HepG2 (cell line): Measurements from ENCODE around the gene SBK3. TPM values are rescaled to one million over a fixed set of nuclear protein-coding genes. Genes with fewer than 3 reads are reported as not detected.
A peak's percentile ranks its signal among the peaks of the same experiment; 100 is the strongest.

Experiments used
- ATAD3A ChIP-seq: sonication (generic); formaldehyde crosslinking; IDR thresholded peaks from 2 replicates; pipeline ENCODE4 v1.4.0; 2020; ENCODE audit warnings: missing genetic modification reagents
- BATF2 ChIP-seq: sonication (generic); formaldehyde crosslinking; IDR thresholded peaks from 2 replicates; pipeline ENCODE4 v1.8.0; 2022; ENCODE audit warnings: mild to moderate bottlenecking, missing genetic modification reagents, moderate library complexity
- FOXK1 ChIP-seq: sonication (generic); formaldehyde crosslinking; IDR thresholded peaks from 2 replicates; pipeline ENCODE4 v1.4.0; 2020; ENCODE audit warnings: low read depth, missing genetic modification reagents, borderline replicate concordance
- HDAC2 ChIP-seq: sonication (generic); formaldehyde crosslinking; IDR thresholded peaks from 2 replicates; pipeline ENCODE4 v1.4.0; 2020; ENCODE audit warnings: missing genetic modification reagents
- HMG20B ChIP-seq: conservative IDR thresholded peaks from 2 replicates; pipeline ENCODE4 v1.6.1; 2016; ENCODE audit warnings: missing genetic modification reagents, missing compliant biosample characterization
- IKZF5 ChIP-seq: IDR thresholded peaks from 2 replicates; pipeline ENCODE4 v1.6.1; 2018; ENCODE audit warnings: missing genetic modification reagents, mild to moderate bottlenecking, missing compliant biosample characterization
- IRX3 ChIP-seq: sonication (generic); formaldehyde crosslinking; IDR thresholded peaks from 2 replicates; pipeline ENCODE4 v1.8.1; 2023; ENCODE audit warnings: mild to moderate bottlenecking, low read depth, missing genetic modification reagents, borderline replicate concordance
- KLF6 ChIP-seq: IDR thresholded peaks from 2 replicates; pipeline ENCODE4 v1.8.0; 2016; ENCODE audit warnings: missing biosample characterization, missing genetic modification reagents
- NFKB2 ChIP-seq: sonication (generic); formaldehyde crosslinking; IDR thresholded peaks from 2 replicates; pipeline ENCODE4 v1.4.0; 2020; ENCODE audit warnings: missing genetic modification reagents, borderline replicate concordance
- RXRB ChIP-seq: IDR thresholded peaks from 2 replicates; pipeline ENCODE4 v1.6.1; 2016; ENCODE audit warnings: borderline replicate concordance, missing genetic modification reagents, missing compliant biosample characterization
- SRY ChIP-seq: sonication (generic); formaldehyde crosslinking; IDR thresholded peaks from 2 replicates; pipeline ENCODE4 v1.8.0; 2022; ENCODE audit warnings: mild to moderate bottlenecking, missing genetic modification reagents
- THRA ChIP-seq: sonication (generic); formaldehyde crosslinking; IDR thresholded peaks from 2 replicates; pipeline ENCODE4 v1.4.0; 2020; ENCODE audit warnings: missing genetic modification reagents, borderline replicate concordance
- ZBTB25 ChIP-seq: IDR thresholded peaks from 2 replicates; pipeline ENCODE4 v1.6.1; 2018; ENCODE audit warnings: missing genetic modification reagents
- ZBTB44 ChIP-seq: sonication (generic); formaldehyde crosslinking; IDR thresholded peaks from 2 replicates; pipeline ENCODE4 v1.4.0; 2020; ENCODE audit warnings: missing genetic modification reagents
- ZBTB7B ChIP-seq: sonication (generic); formaldehyde crosslinking; IDR thresholded peaks from 2 replicates; pipeline ENCODE4 v1.4.0; 2020; ENCODE audit warnings: missing genetic modification reagents
- ZFP37 ChIP-seq: sonication (generic); formaldehyde crosslinking; IDR thresholded peaks from 2 replicates; pipeline ENCODE4 v1.4.0; 2020; ENCODE audit warnings: missing genetic modification reagents, borderline replicate concordance
- ZFP91 ChIP-seq: sonication (generic); formaldehyde crosslinking; IDR thresholded peaks from 2 replicates; pipeline ENCODE4 v1.9.0; 2022; ENCODE audit warnings: missing genetic modification reagents, mild to moderate bottlenecking, borderline replicate concordance
- ZNF20 ChIP-seq: sonication (generic); formaldehyde crosslinking; IDR thresholded peaks from 2 replicates; pipeline ENCODE4 v1.4.0; 2020; ENCODE audit warnings: mild to moderate bottlenecking, moderate library complexity, missing genetic modification reagents
- ZNF264 ChIP-seq: sonication (generic); formaldehyde crosslinking; IDR thresholded peaks from 2 replicates; pipeline ENCODE4 v1.4.0; 2020; ENCODE audit warnings: missing genetic modification reagents
- ZNF33A ChIP-seq: sonication (generic); formaldehyde crosslinking; IDR thresholded peaks from 2 replicates; pipeline ENCODE4 v1.5.1; 2020; ENCODE audit warnings: missing genetic modification reagents, mild to moderate bottlenecking, moderate library complexity, borderline replicate concordance
- ZNF780A ChIP-seq: sonication (generic); formaldehyde crosslinking; IDR thresholded peaks from 2 replicates; pipeline ENCODE4 v1.8.0; 2022; ENCODE audit warnings: mild to moderate bottlenecking, missing genetic modification reagents, moderate library complexity
- polyA plus RNA-seq, 8 experiments: library from polyadenylated mRNA; depleted of rRNA in 3 of 8; stranded (reverse) in 7 of 8; unstranded in 1 of 8; fragments of >200 nt; fragmentation: Illumina TruSeq in 4 of 8; extraction: Trizol in 4 of 8; gene quantifications; 2 replicates each; pipeline versions ENCODE4 v1.2.1 to v1.2.3, GENCODE V29; 2011 to 2016; ENCODE audit warnings: low read depth in 4 of 8, missing spikeins in 1 of 8, mixed read lengths in 1 of 8; ENCODE audit not compliant: insufficient read depth in 1 of 8
- total RNA-seq, 5 experiments: library from RNA; depleted of rRNA; stranded (reverse); fragments of >200 nt; fragmentation: Illumina TruSeq; extraction: Trizol; gene quantifications; 2 replicates each; pipeline ENCODE4 v1.2.3, GENCODE V29; 2016; ENCODE audit warnings: low read depth in 1 of 5

Gene SBK3
- total and polyA plus RNA-seq, 2 of the 13 experiments (the other 11 are each of a cell fraction or from before 2014, with no cell fraction given), result 0.66 to 0.77 TPM

- TF ChIP-seq ZFP37 (CRISPR knock-in tag) (0 out of 2 replicates have a peak, but pooled peaks have one; percentile 82), ZNF264 (no peak), ZNF780A (CRISPR knock-in tag) (peak; percentile 85; the same call in 1 of the 2 replicates), RXRB (CRISPR knock-in tag) (peak; percentile 49; the same call in 1 of the 2 replicates), FOXK1 (CRISPR knock-in tag) (peak; percentile 47; the same call in 1 of the 2 replicates), ATAD3A (0 out of 2 replicates have a peak, but pooled peaks have one; percentile 55), BATF2 (CRISPR knock-in tag) (peak; percentile 83), ZNF33A (CRISPR knock-in tag) (no peak), HMG20B (CRISPR knock-in tag) (peak; percentile 61; the same call in 1 of the 2 replicates), KLF6 (CRISPR knock-in tag) (0 out of 2 replicates have a peak, but pooled peaks have one; percentile 35), IKZF5 (CRISPR knock-in tag) (peak; percentile 32; the same call in 1 of the 2 replicates), ZFP91 (0 out of 2 replicates have a peak, but pooled peaks have one; percentile 18), ZNF20 (0 out of 2 replicates have a peak, but pooled peaks have one; percentile 51), SRY (CRISPR knock-in tag) (0 out of 2 replicates have a peak, but pooled peaks have one; percentile 60), THRA (CRISPR knock-in tag) (0 out of 2 replicates have a peak, but pooled peaks have one; percentile 19), NFKB2 (CRISPR knock-in tag) (0 out of 2 replicates have a peak, but pooled peaks have one; percentile 63), ZBTB25 (CRISPR knock-in tag) (peak; percentile 54; the same call in 1 of the 2 replicates), ZBTB7B (CRISPR knock-in tag) (0 out of 2 replicates have a peak, but pooled peaks have one; percentile 32), HDAC2 (peak; percentile 59), ZBTB44 (CRISPR knock-in tag) (peak; percentile 77; the same call in 1 of the 2 replicates), IRX3 (CRISPR knock-in tag) (no peak)
These were observed 35.9 kb upstream of the SBK3 start (continued) for GRCh38 chr19:55581145-55581822.
